Measurements from ENCODE around the gene TAF8. TPM values are rescaled to one million over a fixed set of nuclear protein-coding genes. Genes with fewer than 3 reads are reported as not detected.

TAF8 gene
- total RNA-seq, 4 donors from 2014 or later = 6.0 to 33.2 (median 10.8) TPM

- no peaks in the 10 kb centered on the region for H3K9me3 ChIP-seq
- H3K4me1 ChIP-seq = no peaks in the 10 kb centered on the region
- intact Hi-C loops (cut with DNase I) = no loop called here
- WGBS, 2 donors = 92 to 97% methylated on average over 4 to 5 of the region's 5 CpGs
- H3K27me3 ChIP-seq = no peaks in the 10 kb centered on the region
- no peak for TF ChIP-seq POLR2A (IDR thresholded peaks at IDR 0.05)
- TF ChIP-seq, protein P1, sequence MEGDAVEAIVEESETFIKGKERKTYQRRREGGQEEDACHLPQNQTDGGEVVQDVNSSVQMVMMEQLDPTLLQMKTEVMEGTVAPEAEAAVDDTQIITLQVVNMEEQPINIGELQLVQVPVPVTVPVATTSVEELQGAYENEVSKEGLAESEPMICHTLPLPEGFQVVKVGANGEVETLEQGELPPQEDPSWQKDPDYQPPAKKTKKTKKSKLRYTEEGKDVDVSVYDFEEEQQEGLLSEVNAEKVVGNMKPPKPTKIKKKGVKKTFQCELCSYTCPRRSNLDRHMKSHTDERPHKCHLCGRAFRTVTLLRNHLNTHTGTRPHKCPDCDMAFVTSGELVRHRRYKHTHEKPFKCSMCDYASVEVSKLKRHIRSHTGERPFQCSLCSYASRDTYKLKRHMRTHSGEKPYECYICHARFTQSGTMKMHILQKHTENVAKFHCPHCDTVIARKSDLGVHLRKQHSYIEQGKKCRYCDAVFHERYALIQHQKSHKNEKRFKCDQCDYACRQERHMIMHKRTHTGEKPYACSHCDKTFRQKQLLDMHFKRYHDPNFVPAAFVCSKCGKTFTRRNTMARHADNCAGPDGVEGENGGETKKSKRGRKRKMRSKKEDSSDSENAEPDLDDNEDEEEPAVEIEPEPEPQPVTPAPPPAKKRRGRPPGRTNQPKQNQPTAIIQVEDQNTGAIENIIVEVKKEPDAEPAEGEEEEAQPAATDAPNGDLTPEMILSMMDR (IDR thresholded peaks at IDR 0.05) = no peak
- no peak overlapping the region for H3K4me3 ChIP-seq
- peaks cover 10 to 100% (median 39%) of the 10 kb centered on the region in 3 donors for H3K36me3 ChIP-seq
- DNase-seq = no peak
- no peak overlapping the region for H3K27ac ChIP-seq
Observed at GRCh38 chr6:42059743-42060142, 9.4 kb downstream of the TAF8 start.

- Histone ChIP-seq H3K27me3 (no peaks in the 10 kb centered on the region), H3K36me3 (peaks cover 7 to 100% (median 44%) of the 10 kb centered on the region in 3 donors), H3K27ac (no peak overlapping the region), H3K4me1 (no peaks in the 10 kb centered on the region), H3K4me3 (no peak overlapping the region), H3K9me3 (no peaks in the 10 kb centered on the region)
- TF ChIP-seq, protein P1 (IDR thresholded peaks at IDR 0.05) = no peak
- no peak for TF ChIP-seq POLR2A (IDR thresholded peaks at IDR 0.05)
- DNase-seq = no peak
- intact Hi-C loops (cut with DNase I) = no loop called here
- WGBS, 2 donors = 88 to 95% methylated on average over 8 to 12 of the region's 13 CpGs
Observed at GRCh38 chr6:42066156-42066675, 15.9 kb downstream of the TAF8 start.

DNA sequence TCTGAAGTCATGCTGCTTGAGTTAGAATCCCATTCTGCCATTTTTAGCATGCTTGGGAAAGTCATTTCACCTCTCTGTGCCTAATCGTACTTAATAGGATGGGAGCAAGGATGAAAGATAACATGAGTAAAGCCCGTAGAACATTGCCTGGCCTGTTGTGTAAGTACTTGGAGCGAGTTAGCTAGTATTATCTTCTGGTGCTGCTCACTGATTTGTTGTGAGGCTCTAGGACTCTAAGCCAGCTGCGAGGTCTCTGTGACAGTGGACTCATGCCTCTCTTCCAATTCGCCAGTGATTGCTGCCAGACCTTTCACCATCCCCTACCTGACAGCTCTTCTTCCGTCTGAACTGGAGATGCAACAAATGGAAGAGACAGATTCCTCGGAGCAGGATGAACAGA, 17.8 kb downstream of the TAF8 start:
- Histone ChIP-seq H3K36me3 (peaks cover 7 to 100% (median 49%) of the 10 kb centered on the region in 3 donors), H3K27ac (no peak overlapping the region), H3K27me3 (no peaks in the 10 kb centered on the region), H3K4me1 (no peaks in the 10 kb centered on the region), H3K9me3 (no peaks in the 10 kb centered on the region), H3K4me3 (no peak overlapping the region)
- intact Hi-C loops (cut with DNase I) = no loop called here
- WGBS, 2 donors = 96% methylated on average over 7 of the region's 7 CpGs
- no peak for DNase-seq
- no peak for TF ChIP-seq POLR2A (IDR thresholded peaks at IDR 0.05)
- TF ChIP-seq, protein P1 (IDR thresholded peaks at IDR 0.05) = no peak

DNA sequence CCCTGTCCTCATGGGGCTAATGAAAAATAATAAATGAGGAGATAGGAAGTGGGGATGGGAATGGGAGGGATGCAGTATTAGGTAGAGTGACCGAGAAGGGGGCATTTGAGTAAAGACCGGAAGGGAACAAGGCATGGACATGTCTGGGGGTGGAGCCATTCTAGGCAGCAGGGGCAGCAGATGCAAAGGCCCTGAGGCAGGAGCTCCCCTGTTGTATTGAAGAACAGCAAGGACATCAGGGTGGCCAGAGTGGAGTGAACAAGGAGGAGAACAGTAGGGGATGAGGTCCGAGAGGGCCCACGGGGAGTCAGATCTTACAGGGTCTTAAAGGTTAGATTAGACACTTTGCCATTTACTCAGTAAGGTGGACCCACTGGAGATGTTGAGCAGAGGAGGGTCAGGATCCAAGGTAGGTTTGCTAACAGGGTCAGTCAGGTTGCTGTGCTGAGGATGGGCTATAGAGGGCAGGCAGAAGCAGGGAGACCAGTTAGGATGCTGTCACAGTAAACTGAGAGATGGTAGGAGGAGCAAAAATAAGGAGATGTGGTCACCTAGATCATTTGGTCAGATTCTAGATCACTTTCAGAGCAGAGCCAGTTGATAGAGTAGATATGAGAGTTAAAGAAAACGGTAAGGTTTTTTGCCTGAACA, 18.7 kb downstream of the TAF8 start:
- H3K36me3 ChIP-seq = peaks cover 7 to 100% (median 49%) of the 10 kb centered on the region in 3 donors
- H3K27ac ChIP-seq = no peak overlapping the region
- intact Hi-C loops (cut with DNase I) = no loop called here
- no peak overlapping the region for H3K4me3 ChIP-seq
- H3K4me1 ChIP-seq = no peaks in the 10 kb centered on the region
- TF ChIP-seq, protein P1 (IDR thresholded peaks at IDR 0.05) = no peak
- no peak for TF ChIP-seq POLR2A (IDR thresholded peaks at IDR 0.05)
- DNase-seq = no peak
- WGBS, 2 donors = 92 to 93% methylated on average over 5 of the region's 5 CpGs
- no peaks in the 10 kb centered on the region for H3K27me3 ChIP-seq
- no peaks in the 10 kb centered on the region for H3K9me3 ChIP-seq

- Histone ChIP-seq H3K4me3 (no peak overlapping the region), H3K27me3 (no peaks in the 10 kb centered on the region), H3K27ac (no peak overlapping the region), H3K36me3 (peaks cover 3 to 91% (median 27%) of the 10 kb centered on the region in 3 donors), H3K9me3 (no peaks in the 10 kb centered on the region), H3K4me1 (peaks cover 0 to 9% (median 0%) of the 10 kb centered on the region in 3 donors)
- DNase-seq = no peak
- TF ChIP-seq, protein P1 (IDR thresholded peaks at IDR 0.05) = no peak
- no peak for TF ChIP-seq POLR2A (IDR thresholded peaks at IDR 0.05)
- intact Hi-C loops (cut with DNase I) = loop anchor here (10.0 kb wide), 1 partner anchor 483 kb away; no protein-coding TSS in a partner anchor
- WGBS, 2 donors = 71 to 81% methylated on average over 5 to 6 of the region's 6 CpGs
Observed at GRCh38 chr6:42071881-42072583, 21.7 kb downstream of the TAF8 start.

Measured in esophagus squamous epithelium (tissue), 5 donors.